ENCODE data around the gene CBLIF.

DNA sequence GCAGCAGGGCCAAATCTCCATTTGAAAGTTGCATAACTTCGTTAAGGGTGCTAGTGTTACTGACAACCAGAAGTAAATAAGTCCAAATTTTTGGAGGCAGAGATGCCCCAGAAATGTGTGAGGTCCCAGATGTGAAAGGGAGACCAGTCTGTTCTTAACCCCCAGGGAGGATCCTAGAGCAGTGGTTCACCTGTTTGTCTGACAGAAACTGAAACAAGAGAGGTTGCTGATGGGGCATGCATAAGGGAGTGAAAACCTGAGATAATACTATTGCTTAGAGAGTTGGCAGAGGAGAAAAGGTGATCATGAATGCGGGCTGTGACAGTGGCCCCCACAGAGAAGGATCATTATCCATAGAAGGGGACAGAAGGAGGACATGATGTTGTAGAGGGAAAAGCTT, 3.8 kb downstream of the CBLIF start:
- TF ChIP-seq CTCF (IDR thresholded peaks at IDR 0.05) (no peak), POLR2A (IDR thresholded peaks at IDR 0.05) (no peak)
